DOHH2 (cell line): ENCODE data around the gene PDE10A.

ENCODE experiments used
- EZH2phosphoT487 ChIP-seq: fragments of 200-600 bp; sonication (generic); IDR thresholded peaks from 2 replicates; pipeline ENCODE4 v1.6.1; 2017; ENCODE audit warnings: borderline replicate concordance, mild to moderate bottlenecking, antibody characterized with exemption, low read length, moderate library complexity, mixed read lengths
- TF ChIP-seq, protein P1 (sequence below): fragments of 200-600 bp; sonication (generic); IDR thresholded peaks from one replicate; pipeline ENCODE4 v1.5.1; 2014; ENCODE audit warnings: antibody characterized with exemption, mild to moderate bottlenecking, low read depth, low read length; ENCODE audit not compliant: poor library complexity, severe bottlenecking

GRCh38 chr6:165401092-165401491, 261.9 kb downstream of the PDE10A start:
- TF ChIP-seq, protein P1, sequence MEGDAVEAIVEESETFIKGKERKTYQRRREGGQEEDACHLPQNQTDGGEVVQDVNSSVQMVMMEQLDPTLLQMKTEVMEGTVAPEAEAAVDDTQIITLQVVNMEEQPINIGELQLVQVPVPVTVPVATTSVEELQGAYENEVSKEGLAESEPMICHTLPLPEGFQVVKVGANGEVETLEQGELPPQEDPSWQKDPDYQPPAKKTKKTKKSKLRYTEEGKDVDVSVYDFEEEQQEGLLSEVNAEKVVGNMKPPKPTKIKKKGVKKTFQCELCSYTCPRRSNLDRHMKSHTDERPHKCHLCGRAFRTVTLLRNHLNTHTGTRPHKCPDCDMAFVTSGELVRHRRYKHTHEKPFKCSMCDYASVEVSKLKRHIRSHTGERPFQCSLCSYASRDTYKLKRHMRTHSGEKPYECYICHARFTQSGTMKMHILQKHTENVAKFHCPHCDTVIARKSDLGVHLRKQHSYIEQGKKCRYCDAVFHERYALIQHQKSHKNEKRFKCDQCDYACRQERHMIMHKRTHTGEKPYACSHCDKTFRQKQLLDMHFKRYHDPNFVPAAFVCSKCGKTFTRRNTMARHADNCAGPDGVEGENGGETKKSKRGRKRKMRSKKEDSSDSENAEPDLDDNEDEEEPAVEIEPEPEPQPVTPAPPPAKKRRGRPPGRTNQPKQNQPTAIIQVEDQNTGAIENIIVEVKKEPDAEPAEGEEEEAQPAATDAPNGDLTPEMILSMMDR = no peak
- TF ChIP-seq EZH2phosphoT487 = no peak
